ENCODE measurements around the gene URGCP.

DNA sequence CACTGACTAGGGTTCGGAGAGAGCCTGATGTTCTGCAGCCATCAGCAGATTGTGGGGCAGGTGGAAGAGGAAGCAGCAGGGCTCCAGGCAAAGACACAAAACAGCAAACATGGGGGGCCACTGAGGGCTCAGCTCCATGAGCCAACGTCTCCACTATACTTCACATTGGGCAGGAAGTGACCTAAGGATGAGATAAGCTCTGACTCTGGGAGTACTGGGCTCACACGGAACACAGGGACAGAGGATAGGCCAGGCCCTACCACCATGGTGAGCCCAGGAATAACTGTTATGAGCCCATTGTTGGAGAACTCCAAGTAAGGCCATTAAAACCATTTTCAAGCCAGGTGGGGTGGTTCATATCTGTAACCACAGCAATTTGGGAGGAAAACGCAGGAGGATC, 22.2 kb downstream of the URGCP start:
- TF ChIP-seq ZNF232 (CRISPR knock-in tag; IDR thresholded peaks at IDR 0.05) = no peak
- TF ChIP-seq, protein P1, sequence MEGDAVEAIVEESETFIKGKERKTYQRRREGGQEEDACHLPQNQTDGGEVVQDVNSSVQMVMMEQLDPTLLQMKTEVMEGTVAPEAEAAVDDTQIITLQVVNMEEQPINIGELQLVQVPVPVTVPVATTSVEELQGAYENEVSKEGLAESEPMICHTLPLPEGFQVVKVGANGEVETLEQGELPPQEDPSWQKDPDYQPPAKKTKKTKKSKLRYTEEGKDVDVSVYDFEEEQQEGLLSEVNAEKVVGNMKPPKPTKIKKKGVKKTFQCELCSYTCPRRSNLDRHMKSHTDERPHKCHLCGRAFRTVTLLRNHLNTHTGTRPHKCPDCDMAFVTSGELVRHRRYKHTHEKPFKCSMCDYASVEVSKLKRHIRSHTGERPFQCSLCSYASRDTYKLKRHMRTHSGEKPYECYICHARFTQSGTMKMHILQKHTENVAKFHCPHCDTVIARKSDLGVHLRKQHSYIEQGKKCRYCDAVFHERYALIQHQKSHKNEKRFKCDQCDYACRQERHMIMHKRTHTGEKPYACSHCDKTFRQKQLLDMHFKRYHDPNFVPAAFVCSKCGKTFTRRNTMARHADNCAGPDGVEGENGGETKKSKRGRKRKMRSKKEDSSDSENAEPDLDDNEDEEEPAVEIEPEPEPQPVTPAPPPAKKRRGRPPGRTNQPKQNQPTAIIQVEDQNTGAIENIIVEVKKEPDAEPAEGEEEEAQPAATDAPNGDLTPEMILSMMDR (IDR thresholded peaks at IDR 0.05) = no peak
- TF ChIP-seq TEAD4 (CRISPR knock-in tag; IDR thresholded peaks at IDR 0.05) = no peak
- TF ChIP-seq TP53 (CRISPR knock-in tag; IDR thresholded peaks at IDR 0.05) = no peak
- no peak for TF ChIP-seq ELF4 (CRISPR knock-in tag; IDR thresholded peaks at IDR 0.05; ENCODE audit: low read depth)
- TF ChIP-seq JUN (CRISPR knock-in tag; IDR thresholded peaks at IDR 0.05) = no peak
- no peak for TF ChIP-seq FOXP1 (CRISPR knock-in tag; IDR thresholded peaks at IDR 0.05; ENCODE audit: borderline replicate concordance)
- no peak for TF ChIP-seq MAX (CRISPR knock-in tag; IDR thresholded peaks at IDR 0.05)
- TF ChIP-seq, protein P2, sequence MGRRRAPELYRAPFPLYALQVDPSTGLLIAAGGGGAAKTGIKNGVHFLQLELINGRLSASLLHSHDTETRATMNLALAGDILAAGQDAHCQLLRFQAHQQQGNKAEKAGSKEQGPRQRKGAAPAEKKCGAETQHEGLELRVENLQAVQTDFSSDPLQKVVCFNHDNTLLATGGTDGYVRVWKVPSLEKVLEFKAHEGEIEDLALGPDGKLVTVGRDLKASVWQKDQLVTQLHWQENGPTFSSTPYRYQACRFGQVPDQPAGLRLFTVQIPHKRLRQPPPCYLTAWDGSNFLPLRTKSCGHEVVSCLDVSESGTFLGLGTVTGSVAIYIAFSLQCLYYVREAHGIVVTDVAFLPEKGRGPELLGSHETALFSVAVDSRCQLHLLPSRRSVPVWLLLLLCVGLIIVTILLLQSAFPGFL (CRISPR knock-in tag; IDR thresholded peaks at IDR 0.05; ENCODE audit: borderline replicate concordance) = no peak

Measured in WTC11 (cell line).